Suppressor macrophage treated with lipopolysaccharide for 4 hours (primary cell): ENCODE data around the gene PLD3.

Source experiments
- DNase-seq: peaks from one replicate; pipeline ENCODE4 v3.0.0-alpha.2; 2020

PLD3 gene

GRCh38 chr19:40416918-40417642 lies 68.6 kb downstream of the PLD3 start:
- DNase-seq = peak; percentile 49

- DNase-seq = no peak
Observed at GRCh38 chr19:40417643-40417981, 69.1 kb downstream of the PLD3 start.

GRCh38 chr19:40418040-40418439 lies 69.5 kb downstream of the PLD3 start:
- DNase-seq = no peak

- no peak for DNase-seq
Observed at GRCh38 chr19:40419066-40419612, 70.6 kb downstream of the PLD3 start.

GRCh38 chr19:40419780-40420179 lies 71.3 kb downstream of the PLD3 start:
- DNase-seq = no peak

- no peak for DNase-seq
Observed at GRCh38 chr19:40420451-40420765, 71.9 kb downstream of the PLD3 start.

GRCh38 chr19:40420766-40421765 lies 72.6 kb downstream of the PLD3 start:
- peak; percentile 93 for DNase-seq

GRCh38 chr19:40421993-40422747 lies 73.7 kb downstream of the PLD3 start:
- DNase-seq = no peak

- DNase-seq = no peak
Observed at GRCh38 chr19:40422748-40423566, 74.5 kb downstream of the PLD3 start.

- no peak for DNase-seq
Observed at GRCh38 chr19:40423938-40424337, 75.4 kb downstream of the PLD3 start.

- no peak for DNase-seq
Observed at GRCh38 chr19:40424637-40425449, 76.3 kb downstream of the PLD3 start.

GRCh38 chr19:40425450-40426287 lies 77.2 kb downstream of the PLD3 start, which contains the start of gene SERTAD1:
TSS of gene SERTAD1 (minus strand) at chr19:40425992. CDS start at chr19:40423546, 2,446 bp downstream.
- DNase-seq = peak; percentile 100
